K562 (cell line): ENCODE results near the gene INO80. TPM values are rescaled to one million over a fixed set of nuclear protein-coding genes. Genes with fewer than 3 reads are reported as not detected.

Experiments
- ATAC-seq: fragments of 200-7000 bp; cut with Tn5 transposase; 3 replicates; pipeline ENCODE4 v1.9.1; 2020; ENCODE audit warnings: moderate library complexity
- BruUV-seq: library from RNA; stranded (reverse); fragments of 400-500 nt; replicated peaks from 2 replicates; lab custom pipeline; 2021; lab: Mats Ljungman, UMichigan
- CTCF ChIA-PET: fragments of 300-600 bp; formaldehyde crosslinking; extraction: SDS; loops from one replicate; lab custom pipeline; 2021; ENCODE audit warnings: low intra/inter-chr PET ratio; lab: Yijun Ruan, JAX
- POLR2A ChIA-PET: fragments of 300-600, 350-650 bp; sonication (Branson Sonifier 250); formaldehyde crosslinking; extraction: SDS; loops from one replicate; lab custom pipeline; 2021; ENCODE audit warnings: antibody characterized with exemption, inconsistent platforms; lab: Yijun Ruan, JAX
- DNase-seq, 4 experiments: peaks; one replicate each; pipeline versions ENCODE4 v3.0.0 to v3.0.0-alpha.2; 2011 to 2018; ENCODE audit warnings: low spot score in 3 of 4, mixed read lengths in 3 of 4; ENCODE audit errors: extremely low read depth in 1 of 4
- FAIRE-seq: peaks from 2 replicates; lab custom pipeline; 2011; peaks lifted over from hg19 to GRCh38; lab: Jason Lieb, UNC
- H2AFZ ChIP-seq: 2 replicates; pipeline ENCODE4 v1.6.0; 2011; ENCODE audit warnings: low read depth, low read length, control low read depth, inconsistent platforms
- H3K27ac ChIP-seq: fragments of 200-600 bp; 3 replicates; pipeline ENCODE4 v1.8.0; 2011; ENCODE audit warnings: low read depth, mild to moderate bottlenecking, control low read depth, inconsistent platforms, low read length, moderate library complexity, mixed read lengths; ENCODE audit errors: extremely low read depth
- H3K27me3 ChIP-seq, 2 experiments: fragments of 300-600 bp in 1 of 2; 2 replicates in 1 of 2; 3 replicates in 1 of 2; pipeline versions ENCODE4 v1.6.0 to v1.8.0; 2011; ENCODE audit warnings: inconsistent platforms in 2 of 2, low read length in 2 of 2, mild to moderate bottlenecking in 1 of 2, mixed read lengths in 1 of 2, moderate library complexity in 1 of 2; ENCODE audit not compliant: control insufficient read depth in 2 of 2, insufficient read depth in 2 of 2
- H3K36me3 ChIP-seq: fragments of 300-600 bp; 3 replicates; pipeline ENCODE4 v1.8.0; 2011; ENCODE audit warnings: mild to moderate bottlenecking, low read length, inconsistent platforms; ENCODE audit not compliant: control insufficient read depth, insufficient read depth
- H3K4me1 ChIP-seq, 2 experiments: fragments of 200-600 bp in 1 of 2; replicated peaks in 1 of 2; 2 replicates in 1 of 2; 3 replicates in 1 of 2; pipeline versions ENCODE4 v1.5.1 to v1.8.0; 2011; ENCODE audit warnings: inconsistent platforms in 2 of 2, low read length in 2 of 2, mild to moderate bottlenecking in 1 of 2, mixed read lengths in 1 of 2, moderate library complexity in 1 of 2; ENCODE audit not compliant: control insufficient read depth in 2 of 2, insufficient read depth in 2 of 2
- H3K4me2 ChIP-seq: 2 replicates; pipeline ENCODE4 v1.6.1; 2011; ENCODE audit warnings: low read length, control low read depth, inconsistent platforms, mixed read lengths; ENCODE audit not compliant: insufficient read depth
- H3K4me3 ChIP-seq: fragments of 200-600 bp; sonication (generic), shearing (Covaris generic); 2 replicates; pipeline ENCODE4 v1.5.1; 2016; ENCODE audit warnings: control low read depth, inconsistent platforms
- H3K79me2 ChIP-seq: fragments of 200-600 bp; 3 replicates; pipeline ENCODE4 v1.8.0; 2011; ENCODE audit warnings: low read length, inconsistent platforms; ENCODE audit not compliant: control insufficient read depth, insufficient read depth
- H3K9ac ChIP-seq, 2 experiments: 2 replicates each; pipeline versions ENCODE4 v1.6.0 to v1.6.1; 2011; ENCODE audit warnings: low read depth in 2 of 2, low read length in 2 of 2, control low read depth in 1 of 2, inconsistent platforms in 1 of 2, mild to moderate bottlenecking in 1 of 2, mixed read lengths in 1 of 2; ENCODE audit not compliant: insufficient read depth in 1 of 2
- H3K9me1 ChIP-seq: one replicate; pipeline ENCODE4 v1.6.0; 2011; ENCODE audit warnings: inconsistent platforms, mild to moderate bottlenecking, low read length, moderate library complexity; ENCODE audit not compliant: control insufficient read depth, insufficient read depth
- H3K9me3 ChIP-seq: replicated peaks from 2 replicates; pipeline ENCODE4 v1.5.1; 2011; ENCODE audit warnings: low read depth, low read length, inconsistent platforms; ENCODE audit not compliant: control insufficient read depth, insufficient read depth
- H4K20me1 ChIP-seq: replicated peaks from 2 replicates; pipeline ENCODE4 v1.6.1; 2011; ENCODE audit warnings: low read length, inconsistent platforms, mixed read lengths; ENCODE audit not compliant: control insufficient read depth, insufficient read depth
- C11orf30 ChIP-seq: fragments of 450-650 bp; IDR thresholded peaks from 2 replicates; pipeline ENCODE4 v1.6.1; 2016; ENCODE audit warnings: low read depth, mild to moderate bottlenecking
- CHAMP1 ChIP-seq: fragments of 450-650 bp; IDR thresholded peaks from 2 replicates; pipeline ENCODE4 v1.6.1; 2016; ENCODE audit warnings: mild to moderate bottlenecking
- ETS2 ChIP-seq: IDR thresholded peaks from 2 replicates; pipeline ENCODE4 v1.6.1; 2016; ENCODE audit warnings: borderline replicate concordance, missing genetic modification characterization, mild to moderate bottlenecking, moderate library complexity, missing compliant biosample characterization; ENCODE audit not compliant: poor library complexity, severe bottlenecking
- LEF1 ChIP-seq: fragments of 450-650 bp; IDR thresholded peaks from 2 replicates; pipeline ENCODE4 v1.6.1; 2016; ENCODE audit warnings: mild to moderate bottlenecking
- NFE2 ChIP-seq: IDR thresholded peaks from 2 replicates; pipeline ENCODE4 v1.6.1; 2014; ENCODE audit warnings: antibody characterized with exemption, low read depth
- TEAD1 ChIP-seq, 2 experiments: fragments of 450-650 bp in 1 of 2; sonication (generic) in 1 of 2; formaldehyde crosslinking; IDR thresholded peaks; 2 replicates each; pipeline versions ENCODE4 v1.4.0 to v1.8.0; 2020 to 2022; ENCODE audit warnings: mild to moderate bottlenecking in 2 of 2, missing genetic modification reagents in 1 of 2
- ZNF316 ChIP-seq: fragments of 450-650 bp; IDR thresholded peaks from 2 replicates; pipeline ENCODE4 v1.6.1; 2016
- ZNF449 ChIP-seq: fragments of 250-450 bp; sonication (Bioruptor Pico); IDR thresholded peaks from 2 replicates; pipeline ENCODE4 v1.8.0; 2022; ENCODE audit warnings: moderate library complexity, mild to moderate bottlenecking, inconsistent platforms
- WGBS: fragments of 100-300 bp; shearing (Covaris generic); methylation state at CpG from one replicate; pipeline ENCODE4 v1.1.6; 2016; ENCODE audit warnings: low coverage, mixed read lengths; ENCODE audit not compliant: insufficient coverage; ENCODE audit errors: missing lambda C conversion rate; 5-methylcytosine and 5-hydroxymethylcytosine counted together
- in situ Hi-C: fragments of 300-500 bp; cut with MboI; formaldehyde crosslinking; loops from 4 replicates; pipeline ENCODE4 v1.15.0; 2018; ENCODE audit warnings: inconsistent platforms, mixed read lengths
- intact Hi-C: fragments of 100-400 bp; cut with micrococcal nuclease; formaldehyde crosslinking; loops from 2 replicates; pipeline ENCODE4 v1.14.2; 2022
- polyA plus RNA-seq, 8 experiments: library from polyadenylated mRNA; depleted of rRNA in 4 of 8; stranded (reverse) in 5 of 8; unstranded in 3 of 8; fragments of >200 nt; fragmentation: Nextera tagmentation in 2 of 8; fragmentation: Illumina TruSeq in 1 of 8; extraction: Ambion mirVana in 2 of 8; extraction: Trizol in 1 of 8; gene quantifications; 2 replicates each; pipeline versions ENCODE4 v1.2.1 to v1.2.3, GENCODE V29; 2011 to 2014; ENCODE audit warnings: inconsistent platforms in 1 of 8, missing spikeins in 1 of 8
- total RNA-seq, 7 experiments: library from RNA; depleted of rRNA in 6 of 7; stranded (reverse); fragments of >200 nt in 6 of 7; fragmentation: Illumina TruSeq in 2 of 7; extraction: Trizol in 2 of 7; gene quantifications; 2 replicates each; pipeline versions ENCODE4 v1.2.1 to v1.2.3, GENCODE V29; 2011 to 2021; ENCODE audit warnings: low replicate concordance in 1 of 7

Gene INO80
- total and polyA plus RNA-seq, 9 of the 15 experiments (the other 6 are each of a cell fraction or from before 2014, with no cell fraction given), result 1.1 to 25.7 (median 19.9) TPM

- TF ChIP-seq NFE2, result no peak
Observed at GRCh38 chr15:41055706-41056105, 60.4 kb downstream of the INO80 start (continued).

GRCh38 chr15:41051139-41051538 lies 64.9 kb downstream of the INO80 start:
- Histone ChIP-seq H2AFZ (no peak overlapping the region), H3K27ac (no peak overlapping the region), H3K4me2 (no peak overlapping the region), H3K4me1 (no peaks in the 10 kb centered on the region), H3K79me2 (no peaks in the 10 kb centered on the region), H4K20me1 (no peaks in the 10 kb centered on the region), H3K9ac (no peak overlapping the region), H3K9me1 (no peaks in the 10 kb centered on the region), H3K9me3 (no peaks in the 10 kb centered on the region), H3K4me3 (no peak overlapping the region), H3K27me3 (no peaks in the 10 kb centered on the region), H3K36me3 (peaks cover 92% of the 10 kb centered on the region)
- TF ChIP-seq LEF1 (no peak), TEAD1 (CRISPR knock-in tag; IDR thresholded peaks at IDR 0.05) (no peak), C11orf30 (peak; percentile 63; the same call in 1 of the 2 replicates), ZNF449 (CRISPR knock-in tag) (no peak), ZNF316 (peak; percentile 76), CHAMP1 (no peak), ETS2 (tag) (no peak)
- ChIA-PET CTCF (no interaction called here), POLR2A (no interaction called here)
- no peak for DNase-seq
- no TSS peak for BruUV-seq
- ATAC-seq, result no peak
- in situ Hi-C loops, result no loop called here
- WGBS, result 100% methylated on average over 2 of the region's 2 CpGs
- intact Hi-C loops, result no loop called here
- FAIRE-seq, result no peak
